ENCODE data around the gene IL5.
A peak's percentile ranks its signal among the peaks of the same experiment; 100 is the strongest.
"Not testable (repeated sequence)": the region's sequence is repeated elsewhere in the genome, so short reads cannot be mapped to it uniquely, and the experiment has no call there.

The IL5 gene

GRCh38 chr5:132528866-132529634 lies 14.3 kb downstream of the IL5 start:
- no peak for DNase-seq

GRCh38 chr5:132528021-132528420 lies 15.3 kb downstream of the IL5 start:
- no peak for DNase-seq

DNA sequence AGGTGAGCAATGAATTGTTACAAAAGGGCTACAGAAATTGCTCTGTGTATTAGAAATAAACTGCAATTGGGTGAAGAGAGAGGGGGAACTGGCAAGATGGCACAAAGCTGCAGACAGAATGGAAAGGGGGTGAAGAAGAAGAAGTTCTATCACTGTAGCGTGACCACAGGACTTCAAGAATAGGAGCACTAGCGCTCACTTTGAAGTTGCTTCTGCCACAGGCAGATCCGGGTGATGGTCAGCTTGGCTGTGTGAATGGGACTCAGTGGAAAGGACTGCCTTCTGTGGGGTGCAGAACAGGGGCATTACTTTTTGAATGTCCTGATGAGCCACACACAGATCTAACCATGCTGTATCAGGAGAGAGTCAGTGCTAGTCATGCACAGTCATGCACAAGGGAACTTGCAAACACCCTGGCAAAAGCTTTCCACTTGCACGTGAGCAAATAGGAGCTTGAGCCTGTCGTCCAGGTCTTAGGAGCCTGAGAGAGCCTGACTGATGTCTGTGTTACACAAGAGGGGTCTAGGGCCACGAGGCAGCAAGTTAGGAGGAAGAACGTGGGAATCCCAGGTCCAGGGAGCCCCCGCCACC lies 16.3 kb downstream of the IL5 start:
- no peak for DNase-seq

DNA sequence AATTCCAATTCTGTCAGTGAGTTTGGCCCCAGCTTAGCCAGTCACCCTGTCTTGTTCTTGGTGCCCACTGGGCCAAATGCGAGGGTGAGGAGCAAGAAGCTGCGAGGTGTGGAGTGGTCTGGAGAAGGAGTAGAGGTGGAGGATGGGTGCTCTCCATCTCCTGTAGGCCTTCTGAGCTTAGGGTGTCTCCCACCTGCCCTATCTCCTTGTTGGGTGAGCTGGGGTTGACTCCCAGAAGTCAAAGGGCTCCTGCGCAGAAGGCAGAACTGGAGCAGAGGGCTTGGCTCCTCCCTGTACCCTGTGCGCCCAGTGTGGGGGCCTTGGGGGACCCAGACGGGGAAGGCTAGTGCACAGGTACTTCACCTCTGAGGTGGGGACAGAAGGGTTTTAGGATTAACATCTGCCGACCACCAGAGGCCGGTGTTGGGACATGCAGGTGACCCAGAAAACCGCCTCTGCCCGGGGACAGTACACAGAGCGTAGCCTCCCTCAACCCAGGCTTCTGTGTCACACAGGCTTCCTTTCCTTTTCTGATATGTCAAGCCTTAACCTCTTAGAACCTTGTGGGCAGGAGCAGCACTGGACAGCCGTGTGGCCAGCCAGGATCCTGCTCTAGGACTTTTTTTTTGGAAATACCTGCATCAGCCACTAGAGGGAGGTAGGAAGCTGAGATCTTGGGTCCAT lies 16.9 kb downstream of the IL5 start:
- DNase-seq = peak; percentile 42

DNA sequence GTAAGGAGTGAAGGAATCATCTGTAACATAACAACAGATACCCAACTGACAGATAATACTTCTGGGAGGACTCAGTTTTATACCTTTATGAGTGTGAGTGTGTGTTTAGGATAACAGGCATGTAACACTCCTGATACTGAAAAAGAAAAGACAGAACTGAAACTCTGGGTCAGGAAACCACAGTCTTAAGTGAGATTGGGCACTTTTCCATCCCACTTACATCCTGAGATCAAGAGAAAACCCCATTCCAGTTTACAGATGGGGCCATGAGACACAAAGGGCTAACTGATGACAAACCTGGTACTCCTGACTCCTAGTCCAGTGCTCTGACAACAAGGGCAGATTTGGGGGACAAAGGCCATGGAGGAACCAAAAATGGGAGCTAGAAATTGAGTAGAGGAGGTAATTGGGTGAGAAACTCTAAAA lies 18.0 kb downstream of the IL5 start:
- DNase-seq = no peak

- not testable (repeated sequence) for DNase-seq
These were observed 18.4 kb downstream of the IL5 start for GRCh38 chr5:132524877-132525276.

DNA sequence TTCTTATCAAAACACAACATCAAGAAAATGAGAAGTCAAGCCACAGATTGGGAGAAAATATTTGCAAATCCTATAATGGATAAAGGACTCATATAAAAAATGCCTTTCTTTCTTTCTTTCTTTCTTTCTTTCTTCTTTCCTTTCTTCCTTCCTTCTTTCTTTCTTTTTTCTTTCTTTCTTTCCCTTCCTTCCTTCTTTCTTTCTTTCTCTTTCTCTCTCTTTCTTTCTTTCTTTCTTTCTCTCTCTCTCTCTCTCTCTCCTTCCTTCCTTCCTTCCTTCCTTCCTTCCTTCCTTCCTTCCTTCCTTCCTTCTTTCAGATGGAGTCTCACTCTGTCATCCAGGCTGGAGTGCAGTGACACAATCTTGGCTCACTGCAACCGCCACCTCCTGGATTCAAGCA lies 21.3 kb downstream of the IL5 start:
- DNase-seq = not testable (repeated sequence)

DNA sequence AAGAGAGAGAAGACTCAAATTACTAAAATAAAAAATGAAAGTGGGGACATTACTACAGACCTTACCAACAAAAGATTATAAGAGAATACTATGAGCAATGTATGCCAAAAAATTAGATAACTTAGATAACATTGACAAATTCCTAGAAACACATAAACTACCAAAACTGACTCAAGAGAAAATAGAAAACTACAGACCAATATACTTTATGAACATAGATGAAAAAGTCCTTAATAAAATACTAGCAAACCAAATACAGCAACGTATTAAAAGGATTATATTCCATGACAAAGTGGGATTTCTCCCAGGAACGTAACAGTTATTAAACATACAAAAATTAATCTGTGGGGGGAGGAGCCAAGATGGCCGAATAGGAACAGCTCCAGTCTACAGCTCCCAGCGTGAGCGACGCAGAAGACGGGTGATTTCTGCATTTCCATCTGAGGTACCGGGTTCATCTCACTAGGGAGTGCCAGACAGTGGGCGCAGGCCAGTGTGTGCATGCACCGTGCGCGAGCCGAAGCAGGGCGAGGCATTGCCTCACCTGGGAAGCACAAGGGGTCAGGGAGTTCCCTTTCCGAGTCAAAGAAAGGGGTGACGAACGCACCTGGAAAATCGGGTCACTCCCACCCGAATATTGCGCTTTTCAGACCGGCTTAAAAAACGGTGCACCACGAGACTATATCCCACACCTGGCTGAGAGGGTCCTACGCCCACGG lies 29.5 kb downstream of the IL5 start:
- not testable (repeated sequence) for DNase-seq

DNA sequence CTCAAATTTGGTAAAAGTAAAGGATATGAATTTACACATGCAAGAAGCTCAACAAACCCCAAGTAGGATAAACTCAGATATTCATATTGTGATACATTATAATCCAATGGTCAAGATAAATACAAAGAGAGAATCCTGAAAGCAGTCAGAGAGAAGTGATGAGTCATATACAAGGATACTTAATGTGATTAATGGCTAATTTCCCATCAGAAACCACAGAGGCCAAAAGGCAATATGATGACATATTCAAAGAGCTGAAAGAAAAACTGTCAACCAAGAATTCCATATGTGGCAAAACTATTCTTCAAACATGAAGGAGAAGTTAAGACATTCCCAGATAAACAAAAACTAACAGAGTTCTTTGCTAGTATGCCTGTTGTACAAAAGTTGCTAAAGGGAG lies 33.2 kb downstream of the IL5 start:
- no peak for DNase-seq

- no peak for DNase-seq
These were observed 37.1 kb downstream of the IL5 start for GRCh38 chr5:132506094-132506692.

DNA sequence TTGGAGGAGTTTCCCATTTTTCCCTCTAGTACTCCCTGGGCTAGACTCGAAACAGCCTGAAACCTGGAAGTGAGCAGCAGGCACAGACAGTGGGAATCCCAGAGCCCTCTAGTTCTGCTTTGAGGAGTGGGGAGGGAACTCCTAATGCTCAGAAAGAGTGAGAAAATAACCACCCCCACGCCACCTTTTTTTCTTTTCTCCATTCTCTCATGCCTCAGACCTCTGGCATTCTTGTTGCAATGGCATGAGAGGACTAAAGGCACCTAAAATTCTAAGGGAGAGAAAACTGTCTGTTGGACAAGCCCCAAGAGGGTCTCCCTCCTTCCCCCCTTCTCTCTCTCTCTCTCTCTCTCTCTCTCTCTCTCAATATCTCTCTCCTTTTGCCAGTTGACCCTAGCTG lies 37.7 kb downstream of the IL5 start:
- no peak for DNase-seq

DNA sequence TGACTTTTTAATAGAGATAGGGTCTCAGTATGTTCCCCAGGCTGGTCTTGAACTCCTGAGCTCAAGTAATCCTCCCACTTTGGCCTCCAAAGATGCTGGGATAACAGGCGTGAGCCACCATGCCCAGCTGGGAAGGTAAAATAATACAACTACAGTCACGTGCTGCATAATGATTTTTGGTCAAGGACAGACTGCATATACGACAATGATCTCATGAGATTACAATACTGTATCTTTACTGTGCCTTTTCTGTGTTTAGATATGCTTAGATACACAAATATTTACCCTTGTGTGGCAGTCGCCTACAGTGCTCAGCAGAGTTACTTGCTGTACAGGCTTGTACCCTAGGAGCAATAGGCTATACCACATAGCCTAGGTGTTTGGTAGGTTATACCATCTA lies 38.6 kb downstream of the IL5 start:
- no peak for DNase-seq

- no peak for DNase-seq
These were observed 40.1 kb downstream of the IL5 start for GRCh38 chr5:132503244-132503643.

DNA sequence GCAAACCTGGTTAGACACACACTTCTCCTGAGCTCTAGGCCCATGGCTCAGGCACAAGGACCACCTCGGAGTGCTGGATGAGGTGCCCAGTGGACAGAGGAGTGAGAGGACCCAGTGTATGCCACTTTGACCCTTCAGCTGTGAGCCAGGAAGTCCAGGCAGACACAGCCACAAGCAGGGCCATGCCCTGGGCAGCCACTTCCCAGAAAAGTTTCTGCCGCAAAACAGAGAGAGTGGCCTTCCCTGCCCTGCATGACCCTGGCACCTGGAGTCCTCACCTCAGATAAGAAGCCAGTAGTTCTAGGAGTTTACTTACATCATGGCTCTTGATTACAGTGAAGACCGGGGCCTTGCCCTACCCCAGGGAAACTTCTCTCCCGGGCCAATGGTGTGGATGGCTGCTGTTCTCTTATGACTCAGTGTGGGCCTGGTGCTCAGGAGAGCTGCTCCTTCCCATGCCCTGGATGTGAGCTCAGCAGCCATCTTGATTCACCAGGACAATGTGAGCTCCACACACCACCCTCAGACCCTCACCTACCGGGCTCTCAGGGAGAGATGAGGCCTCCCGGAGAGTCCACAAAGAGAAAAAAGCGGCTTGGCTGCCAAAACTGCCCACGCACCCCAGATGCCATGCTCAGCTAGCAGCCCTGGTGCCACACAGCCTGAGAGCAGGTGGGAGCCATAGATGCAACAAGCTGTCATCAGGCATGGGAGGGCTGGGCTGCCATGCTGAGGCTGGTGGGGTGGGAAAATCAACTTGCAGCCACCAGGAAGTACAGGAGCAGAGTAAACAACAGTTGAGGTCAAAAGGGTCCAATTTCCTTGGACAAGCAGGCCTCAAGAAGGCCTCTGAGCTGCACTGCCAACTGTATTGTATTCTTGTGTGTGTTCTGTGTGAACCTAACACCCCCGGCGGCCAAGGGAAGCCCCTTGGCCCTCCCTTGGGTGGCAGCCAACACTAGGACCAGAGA lies 41.1 kb downstream of the IL5 start:
- DNase-seq = no peak

DNA sequence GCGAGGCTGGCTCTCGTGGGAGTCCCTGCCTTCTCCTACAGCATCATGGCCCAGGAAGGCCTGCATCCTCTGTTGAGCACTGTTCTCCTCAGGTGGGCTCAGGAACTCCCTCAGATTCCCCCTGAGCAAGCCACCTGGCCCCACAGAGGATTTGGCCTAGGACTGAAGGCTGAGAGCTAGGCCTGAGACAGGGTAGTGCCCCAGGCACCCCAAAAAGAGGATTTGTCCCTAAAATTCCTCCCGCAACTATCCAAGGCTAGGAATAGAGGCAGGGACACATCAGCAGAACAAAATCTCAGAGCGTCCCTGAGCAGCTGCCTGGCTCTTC lies 41.7 kb downstream of the IL5 start:
- no peak for DNase-seq

DNA sequence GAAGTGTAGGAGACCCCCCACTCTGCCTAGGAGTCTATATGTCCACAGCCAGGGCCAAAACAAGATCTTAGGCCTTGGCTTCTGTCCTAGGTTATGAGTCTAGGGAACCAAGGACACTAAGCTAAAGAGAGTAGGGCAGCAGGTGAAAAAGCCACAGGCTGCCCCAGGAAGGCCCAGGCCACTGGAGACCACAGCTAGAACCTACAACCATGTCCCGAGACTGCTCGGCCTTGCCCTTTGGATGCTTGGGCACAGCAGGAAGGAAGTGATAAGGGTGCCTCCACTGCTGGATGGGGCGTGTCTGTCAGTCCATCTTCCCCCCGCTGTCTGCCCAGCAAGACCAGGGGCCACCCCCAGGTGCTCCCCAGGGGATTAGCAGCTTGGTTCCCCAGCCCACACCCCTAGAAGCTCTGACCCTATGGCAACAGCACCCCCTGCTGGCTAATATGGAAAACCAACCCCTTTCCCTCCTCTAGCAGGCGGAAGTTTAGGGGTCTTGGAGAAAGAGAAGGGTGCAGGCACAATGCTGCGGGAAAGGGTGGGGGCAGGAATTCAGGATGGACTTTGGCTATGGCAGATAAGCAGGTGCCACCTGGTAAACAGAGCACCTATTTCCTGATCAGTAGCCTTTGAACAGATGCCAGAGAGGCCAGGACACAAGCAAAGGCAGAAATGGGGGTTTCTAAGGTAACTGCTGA lies 42.2 kb downstream of the IL5 start:
- peak; percentile 72 for DNase-seq

DNA sequence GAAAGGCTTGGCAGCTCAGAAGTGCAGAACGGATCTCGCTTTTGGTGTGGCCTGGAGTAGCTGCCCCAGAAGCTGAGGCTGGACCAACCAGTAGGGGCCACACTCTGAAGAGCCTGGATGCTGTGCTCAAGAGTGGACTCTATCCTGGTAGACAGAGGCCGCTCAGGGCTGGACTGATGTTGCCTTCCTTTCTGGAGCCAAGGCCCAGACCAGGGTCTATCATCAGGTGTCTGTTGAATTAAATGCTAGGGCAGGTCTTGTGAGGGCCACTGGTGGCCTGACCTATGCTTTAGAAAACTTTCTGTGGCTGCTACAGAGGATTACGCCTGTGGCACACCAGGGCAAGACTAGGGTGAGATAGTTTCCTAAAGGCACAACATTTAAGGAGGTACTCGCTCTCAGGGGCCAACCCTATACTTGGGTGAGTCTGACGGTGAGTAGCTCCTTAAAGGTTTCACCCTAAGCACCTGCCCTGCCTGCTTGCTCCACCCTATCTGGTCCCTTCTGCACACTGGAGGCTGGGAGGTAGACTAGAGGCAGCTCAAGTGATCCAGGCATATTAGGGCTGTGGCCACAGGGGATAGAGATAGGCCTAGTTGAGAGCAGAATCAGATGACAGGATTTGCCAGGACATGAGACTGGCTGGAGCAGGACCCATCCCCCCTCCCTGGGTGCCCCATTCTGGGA lies 42.9 kb downstream of the IL5 start:
- DNase-seq = no peak

DNA sequence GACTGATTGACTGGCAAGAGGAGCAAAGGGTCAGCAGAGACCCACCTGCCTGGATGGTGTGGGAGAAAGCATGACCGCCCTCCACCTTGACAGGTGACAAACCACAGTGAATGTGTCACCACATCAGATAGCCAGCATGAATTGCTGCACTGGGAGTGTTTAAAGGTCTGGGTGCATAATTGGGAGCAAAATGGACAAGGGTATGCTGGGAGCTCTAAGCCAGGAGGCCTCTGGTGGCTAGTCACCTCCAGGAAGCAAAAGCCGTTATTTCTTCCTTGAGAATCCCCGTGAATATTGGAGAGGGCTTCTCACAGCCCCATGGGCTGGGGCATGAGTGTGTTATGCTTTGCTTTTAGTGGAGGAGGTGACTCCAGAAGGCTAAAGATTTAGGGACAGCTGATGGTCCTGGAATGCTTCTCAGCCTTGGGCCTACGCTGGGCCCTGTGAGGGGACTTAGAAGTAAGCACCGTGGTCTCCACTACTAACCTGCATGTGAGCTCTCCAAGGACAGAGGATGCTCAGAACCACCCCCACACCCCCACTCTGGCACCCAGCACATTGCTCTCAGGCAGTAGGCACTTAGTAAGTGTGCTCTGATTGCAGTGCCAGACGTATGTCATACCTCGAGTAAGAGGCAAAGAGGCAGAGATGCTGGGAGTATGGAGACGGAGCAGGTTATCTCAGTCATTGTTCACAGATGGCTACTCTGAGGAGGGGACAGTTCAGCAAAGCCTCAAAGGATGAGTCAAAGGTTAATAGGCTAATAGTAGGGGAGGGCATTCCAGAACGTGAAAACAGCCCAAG lies 43.7 kb downstream of the IL5 start:
- DNase-seq = no peak

GRCh38 chr5:132498686-132499271 lies 44.5 kb downstream of the IL5 start:
- DNase-seq = no peak

Measured in central memory CD4-positive, alpha-beta T cell (primary cell).